ENCODE data around the gene MYOZ3. TPM values are rescaled to one million over a fixed set of nuclear protein-coding genes. Genes with fewer than 3 reads are reported as not detected.

Gene MYOZ3
- total RNA-seq, 6 experiments from 2014 or later: 0.05 to 0.14 TPM; not detected in 4

GRCh38 chr5:150723845-150724244 is 62.8 kb downstream of the MYOZ3 start:
- Mint-ChIP-seq H3K27me3 (ENCODE audit: insufficient read depth) (no peaks in the 10 kb centered on the region), H3K9me3 (no peaks in the 10 kb centered on the region), H3K4me3 (no peak overlapping the region), H3K27ac (no peak overlapping the region), H3K36me3 (ENCODE audit: low read depth) (peaks cover 36% of the 10 kb centered on the region), H3K4me1 (ENCODE audit: low read depth) (0 out of 2 replicates have a peak, but pooled peaks cover 10% of the 10 kb centered on the region)
- TF ChIP-seq CTCF (IDR thresholded peaks at IDR 0.05): no peak
- no peak for DNase-seq

Other genes starting within 250 kb of the MYOZ3 start
- under 1 TPM in 1 of 6 experiments, not detected in 5; 0.37 TPM for gene CD74, start 248.3 kb upstream of the MYOZ3 start, total RNA-seq (2021; fragmentation: NEBNext Ultra II Directional; extraction: Animal tissue kit (Norgen Biotek cat#: 25700))
- gene RPS14, start 211.5 kb upstream of the MYOZ3 start, total RNA-seq (2021; fragmentation: NEBNext Ultra II Directional; extraction: Animal tissue kit (Norgen Biotek cat#: 25700)): 1,000 to 10,000 TPM; 1,658 to 2,163 (median 1,911) TPM
- gene NDST1, start 153.1 kb upstream of the MYOZ3 start, total RNA-seq (2021; fragmentation: NEBNext Ultra II Directional; extraction: Animal tissue kit (Norgen Biotek cat#: 25700)): 100 to 1,000 TPM; 126 to 199 (median 147) TPM
- gene SYNPO, start 20.6 kb upstream of the MYOZ3 start, total RNA-seq (2021; fragmentation: NEBNext Ultra II Directional; extraction: Animal tissue kit (Norgen Biotek cat#: 25700)): 10 to 100 TPM; 35.6 to 50.7 (median 47.8) TPM
- gene RBM22, start 39.8 kb downstream of the MYOZ3 start, total RNA-seq (2021; fragmentation: NEBNext Ultra II Directional; extraction: Animal tissue kit (Norgen Biotek cat#: 25700)): 10 to 100 TPM; 32.6 to 40.2 (median 35.4) TPM
- 10 to 100 TPM; 60.1 to 76.9 (median 68.7) TPM for gene DCTN4, start 97.8 kb downstream of the MYOZ3 start, total RNA-seq (2021; fragmentation: NEBNext Ultra II Directional; extraction: Animal tissue kit (Norgen Biotek cat#: 25700))
- gene SMIM3, start 117.5 kb downstream of the MYOZ3 start, total RNA-seq (2021; fragmentation: NEBNext Ultra II Directional; extraction: Animal tissue kit (Norgen Biotek cat#: 25700)): 10 to 100 TPM; 32.5 to 51.1 (median 37.9) TPM
- not detected for gene IRGM, start 185.3 kb downstream of the MYOZ3 start, total RNA-seq (2021; fragmentation: NEBNext Ultra II Directional; extraction: Animal tissue kit (Norgen Biotek cat#: 25700))
- 1 to 10 TPM; 2.6 to 5.6 (median 4.6) TPM for gene ZNF300, start 243.7 kb downstream of the MYOZ3 start, total RNA-seq (2021; fragmentation: NEBNext Ultra II Directional; extraction: Animal tissue kit (Norgen Biotek cat#: 25700))